Naive B cell (primary cell): ENCODE data around the gene ALOX15B. TPM values are rescaled to one million over a fixed set of nuclear protein-coding genes. Genes with fewer than 3 reads are reported as not detected.
A peak's percentile ranks its signal among the peaks of the same experiment; 100 is the strongest.

Source experiments
- ATAC-seq, 2 donors: fragments of 150-1000 bp; cut with Tn5 transposase; 2 replicates each; pipeline ENCODE4 v1.10.0; 2021; ENCODE audit warnings: low read depth in 2 of 2, mild to moderate bottlenecking in 2 of 2, moderate library complexity in 2 of 2
- DNase-seq: peaks from one replicate; pipeline ENCODE4 v3.0.0; 2022
- H3K27ac Mint-ChIP-seq, 6 donors: one replicate each; pipeline ENCODE4 v1.8.0; 2020 to 2022; ENCODE audit warnings: mild to moderate bottlenecking in 6 of 6, mixed read lengths in 6 of 6, moderate library complexity in 5 of 6, inconsistent platforms in 2 of 6
- H3K27me3 Mint-ChIP-seq, 3 donors: one replicate each; pipeline ENCODE4 v1.8.0; 2021 to 2022; ENCODE audit warnings: mixed read lengths in 3 of 3, mild to moderate bottlenecking in 1 of 3
- H3K36me3 Mint-ChIP-seq, 2 donors: one replicate each; pipeline ENCODE4 v1.8.0; 2020 to 2022; ENCODE audit warnings: mixed read lengths in 2 of 2, inconsistent platforms in 1 of 2, mild to moderate bottlenecking in 1 of 2
- H3K4me1 Mint-ChIP-seq, 3 donors: one replicate each; pipeline ENCODE4 v1.8.0; 2020 to 2022; ENCODE audit warnings: mixed read lengths in 3 of 3, inconsistent platforms in 1 of 3, mild to moderate bottlenecking in 1 of 3, moderate library complexity in 1 of 3
- H3K4me3 Mint-ChIP-seq, 8 donors: one replicate each; pipeline ENCODE4 v1.8.0; 2020 to 2022; ENCODE audit warnings: mild to moderate bottlenecking in 8 of 8, mixed read lengths in 8 of 8, moderate library complexity in 8 of 8, inconsistent platforms in 2 of 8
- H3K9me3 Mint-ChIP-seq, 7 donors: one replicate each; pipeline ENCODE4 v1.8.0; 2020 to 2022; ENCODE audit warnings: mixed read lengths in 7 of 7, mild to moderate bottlenecking in 5 of 7, inconsistent platforms in 2 of 7, moderate library complexity in 1 of 7
- polyA plus RNA-seq, 6 donors: library from polyadenylated mRNA; unstranded; fragments of 300-500 nt; fragmentation: Illumina TruSeq; gene quantifications; one replicate each; pipeline ENCODE4 v1.2.3, GENCODE V29; 2021; ENCODE audit warnings: low read depth in 6 of 6

Gene ALOX15B
- polyA plus RNA-seq, 6 donors from 2014 or later, result not detected

DNA sequence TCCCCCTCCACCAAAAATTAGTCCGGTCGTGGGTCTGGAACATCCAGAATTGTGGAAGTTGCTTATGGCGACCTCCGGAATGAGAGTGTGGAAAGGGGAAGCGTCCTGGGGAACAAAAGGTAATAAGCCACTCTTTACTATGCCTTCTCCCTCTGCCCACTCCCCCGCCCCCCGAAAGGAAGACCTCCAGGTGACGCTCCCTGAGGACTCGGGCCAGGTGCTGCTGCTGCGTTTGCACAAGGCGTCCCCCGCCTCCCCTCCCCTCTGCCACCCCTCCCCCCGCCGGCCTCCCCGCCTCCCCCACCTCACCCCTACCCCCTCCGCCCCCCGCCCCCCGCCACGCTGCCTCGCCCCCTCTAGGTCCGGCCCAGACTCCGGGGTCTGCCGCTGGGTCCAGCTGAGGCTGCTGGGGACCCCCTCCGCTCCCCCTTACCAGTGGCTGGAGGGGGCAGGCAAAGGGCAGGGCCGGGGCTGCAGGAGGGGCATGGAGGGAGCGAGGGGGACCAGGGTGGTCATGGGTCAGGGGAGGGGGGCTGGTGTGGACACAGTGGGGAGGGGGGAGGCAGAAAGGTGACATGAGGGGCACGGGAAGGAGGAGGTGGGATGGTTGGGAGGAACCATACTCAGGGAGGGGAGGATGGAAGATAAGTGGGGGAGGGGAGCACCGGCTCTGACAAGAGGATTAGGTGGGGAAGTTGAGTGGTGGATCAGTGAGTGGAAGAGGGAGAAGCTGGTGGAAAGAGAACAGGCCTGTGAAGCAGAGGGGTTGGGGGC, 25.1 kb downstream of the ALOX15B start:
- Mint-ChIP-seq H3K4me1 (peaks cover 0 to 2% (median 2%) of the 10 kb centered on the region in 3 donors), H3K4me3 (no peak overlapping the region), H3K27me3 (peaks cover 48 to 63% (median 54%) of the 10 kb centered on the region in 3 donors), H3K9me3 (no peaks in the 10 kb centered on the region), H3K36me3 (no peaks in the 10 kb centered on the region), H3K27ac (no peak overlapping the region)
- DNase-seq (no peak), ATAC-seq (no peak)

DNA sequence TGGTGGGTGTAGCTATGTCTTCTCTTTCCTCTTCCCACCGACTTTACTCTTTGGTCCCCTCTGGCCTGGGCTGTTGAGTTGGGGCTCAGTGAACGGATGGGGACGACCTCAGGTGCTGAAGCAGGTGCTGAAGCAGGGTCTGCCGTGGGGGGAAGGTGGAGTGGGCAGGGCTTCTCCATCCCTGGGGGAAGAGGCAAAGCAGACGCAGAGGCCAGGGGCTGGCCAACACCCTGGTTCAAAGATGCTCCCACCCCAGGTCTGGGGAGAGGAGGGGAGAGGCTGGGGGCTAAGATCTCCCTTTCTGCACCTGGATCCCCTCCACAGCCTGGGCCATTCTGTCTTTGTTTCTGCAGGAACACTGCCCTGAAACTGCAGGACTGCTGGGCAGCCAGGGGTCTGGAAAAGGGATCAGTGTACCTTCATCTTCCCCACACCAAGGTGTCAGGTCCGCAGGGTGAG, 25.7 kb downstream of the ALOX15B start:
- Mint-ChIP-seq H3K36me3 (no peaks in the 10 kb centered on the region), H3K9me3 (no peaks in the 10 kb centered on the region), H3K27me3 (peaks cover 48 to 64% (median 54%) of the 10 kb centered on the region in 3 donors), H3K4me3 (no peak overlapping the region), H3K27ac (peak overlapping the region in 1 of 6 donors; percentile 7), H3K4me1 (peaks cover 0 to 7% (median 2%) of the 10 kb centered on the region in 3 donors)
- DNase-seq (no peak), ATAC-seq (no peak)

DNA sequence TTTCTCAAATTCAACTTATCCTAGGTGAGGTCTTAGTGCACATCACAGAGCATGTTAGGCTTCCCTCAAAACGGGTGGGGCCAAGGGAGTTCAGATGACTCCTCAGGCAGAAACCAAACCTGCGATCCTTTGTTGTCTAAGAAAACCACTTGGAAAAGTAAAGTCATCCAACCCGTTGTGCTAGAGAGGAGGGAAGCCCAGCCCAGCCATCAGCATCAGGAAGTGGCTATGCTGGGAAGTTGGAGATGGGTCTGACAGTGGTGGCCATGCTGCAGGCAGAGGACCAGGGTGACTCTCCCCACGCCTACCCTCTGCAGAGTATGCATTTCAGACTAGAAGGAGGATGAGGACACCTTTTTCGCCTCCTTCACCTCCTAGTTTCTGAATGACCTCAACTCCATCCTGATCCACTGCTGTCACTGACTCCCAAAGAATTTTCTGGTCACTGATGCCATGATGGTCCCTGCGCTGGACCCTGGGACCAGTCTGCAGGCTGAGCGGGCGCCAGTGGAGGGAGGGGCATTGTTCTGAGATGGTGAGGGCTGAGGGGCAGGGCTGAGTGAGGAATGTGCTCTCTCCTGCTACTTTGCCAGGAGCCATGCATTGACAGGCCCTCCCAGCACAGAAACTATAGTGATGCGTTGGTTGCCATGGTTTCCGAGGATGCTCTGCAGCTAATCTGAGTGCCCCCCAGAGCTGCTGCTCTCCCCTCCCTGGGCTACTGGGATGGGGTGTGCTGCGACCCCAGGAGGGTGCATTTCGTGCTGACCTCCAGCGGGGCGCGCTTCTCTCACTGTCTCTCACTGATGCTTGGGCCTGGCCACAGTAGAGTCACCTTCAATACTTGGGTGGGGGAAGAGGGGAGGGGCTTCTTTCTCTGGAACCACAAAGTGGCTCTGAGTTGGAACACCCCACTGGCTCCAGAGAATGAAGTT, 28.2 kb downstream of the ALOX15B start:
- no peak overlapping the region for H3K4me3 Mint-ChIP-seq
- H3K9me3 Mint-ChIP-seq, result no peaks in the 10 kb centered on the region
- no peak for DNase-seq
- H3K27ac Mint-ChIP-seq, result no peak overlapping the region
- no peaks in the 10 kb centered on the region for H3K36me3 Mint-ChIP-seq
- peaks cover 41 to 72% (median 66%) of the 10 kb centered on the region in 3 donors for H3K27me3 Mint-ChIP-seq
- H3K4me1 Mint-ChIP-seq, result peaks cover 0 to 11% (median 0%) of the 10 kb centered on the region in 3 donors
- ATAC-seq, result no peak

DNA sequence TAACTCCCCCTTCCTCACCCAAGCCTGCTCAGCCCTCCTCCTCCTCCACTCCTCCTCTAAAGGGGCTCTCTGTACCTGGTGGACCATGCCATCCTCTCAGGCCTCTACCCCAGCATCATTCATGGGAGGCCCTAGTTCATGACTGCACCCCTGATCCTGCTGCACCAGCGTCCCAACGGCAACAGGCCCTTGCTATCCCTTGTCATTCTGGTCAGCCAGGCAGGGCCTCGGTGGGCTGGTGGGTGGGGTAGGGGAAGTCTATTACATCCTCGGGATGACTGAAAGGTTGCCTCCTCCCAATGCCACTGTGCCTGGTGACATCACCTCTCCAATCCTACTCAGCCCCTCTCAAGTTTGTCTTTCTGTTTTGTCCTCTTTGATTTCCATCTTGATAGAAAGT, 28.9 kb downstream of the ALOX15B start:
- H3K27ac Mint-ChIP-seq, result peak overlapping the region in 1 of 6 donors; percentile 20
- no peak overlapping the region for H3K4me3 Mint-ChIP-seq
- peaks cover 39 to 72% (median 66%) of the 10 kb centered on the region in 3 donors for H3K27me3 Mint-ChIP-seq
- peaks cover 5 to 17% (median 5%) of the 10 kb centered on the region in 3 donors for H3K4me1 Mint-ChIP-seq
- DNase-seq, result no peak
- H3K36me3 Mint-ChIP-seq, result no peaks in the 10 kb centered on the region
- peaks cover 0 to 2% (median 0%) of the 10 kb centered on the region in 7 donors for H3K9me3 Mint-ChIP-seq
- no peak for ATAC-seq

DNA sequence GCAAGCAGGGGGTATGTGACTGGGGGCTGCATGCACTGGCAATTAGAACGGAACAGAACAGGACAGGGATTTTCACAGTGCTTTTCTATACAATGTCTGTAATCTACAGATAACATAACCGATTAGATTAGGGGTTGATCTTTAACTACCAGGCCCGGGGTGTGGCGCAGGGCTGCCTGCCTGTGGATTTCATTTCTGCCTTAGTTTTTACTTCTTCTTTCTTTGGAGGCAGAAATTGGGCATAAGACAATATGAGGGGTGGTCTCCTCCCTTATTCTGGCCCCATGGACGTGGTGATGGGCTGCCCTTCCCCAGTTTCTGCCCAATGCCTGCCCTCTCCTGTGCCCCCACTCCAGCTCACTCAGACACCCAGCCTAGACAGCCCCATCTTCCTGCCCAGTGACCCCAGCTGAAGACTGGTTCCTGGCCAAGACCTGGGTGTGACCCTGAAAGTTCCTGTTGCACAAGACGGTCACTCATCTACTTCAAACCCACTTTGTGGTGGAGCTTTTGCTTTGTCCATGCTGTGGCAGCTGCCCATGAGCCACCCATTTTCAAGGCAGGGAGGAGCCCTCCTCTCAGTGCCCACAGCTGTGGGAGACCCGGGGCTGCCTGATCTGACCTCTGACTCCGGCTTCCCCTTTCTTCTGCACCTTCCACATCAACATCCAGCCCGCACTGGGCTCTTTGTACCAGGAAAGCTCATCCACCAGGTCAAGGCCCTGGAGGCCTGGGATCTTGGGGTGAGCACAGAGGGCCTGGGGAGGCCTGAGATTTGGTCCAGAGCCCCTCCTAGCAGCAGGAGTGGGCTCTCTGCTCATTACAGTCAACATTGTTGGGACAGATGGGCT, 30.1 kb downstream of the ALOX15B start:
- ATAC-seq (no peak), DNase-seq (no peak)
- H3K27ac Mint-ChIP-seq, result peak overlapping the region in 1 of 6 donors; percentile 63
- no peaks in the 10 kb centered on the region for H3K36me3 Mint-ChIP-seq
- H3K4me3 Mint-ChIP-seq, result no peak overlapping the region
- H3K4me1 Mint-ChIP-seq, result peaks cover 16 to 29% (median 17%) of the 10 kb centered on the region in 3 donors
- peaks cover 0 to 2% (median 0%) of the 10 kb centered on the region in 7 donors for H3K9me3 Mint-ChIP-seq
- peaks cover 36 to 73% (median 68%) of the 10 kb centered on the region in 3 donors for H3K27me3 Mint-ChIP-seq

DNA sequence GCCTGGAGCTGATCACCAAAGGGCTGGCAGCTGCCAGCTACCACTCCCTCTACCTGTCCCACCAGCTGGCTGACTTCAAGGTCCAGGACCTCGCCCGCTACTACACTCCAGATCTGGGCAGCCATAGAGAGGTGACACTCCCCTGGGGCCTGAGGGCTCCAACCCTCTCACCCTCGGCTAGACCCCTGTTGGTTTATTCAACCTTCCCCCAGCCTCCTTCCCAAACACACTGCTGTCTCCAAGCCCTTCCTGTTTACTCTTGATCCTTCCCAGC, 30.7 kb downstream of the ALOX15B start:
- H3K9me3 Mint-ChIP-seq, result peaks cover 0 to 2% (median 0%) of the 10 kb centered on the region in 7 donors
- peaks cover 40 to 73% (median 68%) of the 10 kb centered on the region in 3 donors for H3K27me3 Mint-ChIP-seq
- no peaks in the 10 kb centered on the region for H3K36me3 Mint-ChIP-seq
- H3K4me1 Mint-ChIP-seq, result peaks cover 21 to 34% (median 23%) of the 10 kb centered on the region in 3 donors
- peak overlapping the region in 1 of 6 donors; percentile 54 for H3K27ac Mint-ChIP-seq
- DNase-seq, result no peak
- peak overlapping the region in 2 of 8 donors; percentile 13 to 42 for H3K4me3 Mint-ChIP-seq
- no peak for ATAC-seq

DNA sequence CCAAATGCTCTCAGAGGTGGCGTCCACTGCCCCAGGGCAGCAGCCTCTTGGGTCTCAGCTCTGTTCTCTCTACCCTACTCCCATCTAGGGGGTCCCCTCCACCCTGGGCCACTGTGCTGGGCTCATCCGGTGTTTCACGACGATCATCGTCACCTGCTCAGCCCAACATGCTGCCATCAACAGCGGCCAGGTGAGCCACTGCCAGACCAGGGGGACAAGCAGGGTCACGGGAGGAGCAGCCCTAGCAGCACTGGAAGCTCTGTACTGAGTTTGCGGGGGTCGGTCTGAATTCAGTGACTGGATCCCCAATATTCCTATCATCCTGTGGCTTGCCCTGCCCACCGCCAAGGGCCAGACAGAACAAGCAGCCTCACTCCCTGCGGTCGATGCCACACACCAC, 32.6 kb downstream of the ALOX15B start:
- H3K9me3 Mint-ChIP-seq, result peaks cover 0 to 2% (median 0%) of the 10 kb centered on the region in 7 donors
- peaks cover 25 to 41% (median 28%) of the 10 kb centered on the region in 3 donors for H3K4me1 Mint-ChIP-seq
- H3K4me3 Mint-ChIP-seq, result peak overlapping the region in 2 of 8 donors; percentile 76 to 82
- no peaks in the 10 kb centered on the region for H3K36me3 Mint-ChIP-seq
- peaks cover 36 to 73% (median 70%) of the 10 kb centered on the region in 3 donors for H3K27me3 Mint-ChIP-seq
- ATAC-seq, result no peak
- peak overlapping the region in 4 of 6 donors; percentile 62 to 96 (median 78) for H3K27ac Mint-ChIP-seq
- no peak for DNase-seq

DNA sequence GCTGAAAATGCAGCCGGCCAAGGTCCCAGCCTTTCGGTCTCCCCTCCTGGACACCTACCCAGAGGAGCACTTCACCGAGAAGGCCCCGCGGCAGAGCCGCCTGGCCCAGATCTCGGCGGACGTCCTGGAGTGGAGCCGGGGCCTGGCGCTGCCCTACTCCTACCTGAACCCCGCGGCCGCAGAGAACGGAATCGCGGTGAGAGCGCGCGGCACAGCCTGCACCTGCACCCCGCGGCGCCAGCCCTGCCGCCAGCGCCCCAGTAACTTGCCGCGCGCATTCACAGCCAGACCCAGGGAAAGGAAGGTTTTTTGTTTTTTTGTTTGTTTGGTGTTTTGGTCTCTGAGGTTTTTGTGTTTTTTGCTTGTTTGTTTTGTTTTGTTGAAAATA, 33.5 kb downstream of the ALOX15B start:
- ATAC-seq (peak in 1 of 2 donors; percentile 8), DNase-seq (no peak)
- H3K27me3 Mint-ChIP-seq, result peaks cover 32 to 75% (median 67%) of the 10 kb centered on the region in 3 donors
- peak overlapping the region; percentile 35 to 92 (median 76) for H3K4me3 Mint-ChIP-seq
- peaks cover 0 to 2% (median 0%) of the 10 kb centered on the region in 7 donors for H3K9me3 Mint-ChIP-seq
- no peaks in the 10 kb centered on the region for H3K36me3 Mint-ChIP-seq
- peaks cover 25 to 41% (median 28%) of the 10 kb centered on the region in 3 donors for H3K4me1 Mint-ChIP-seq
- H3K27ac Mint-ChIP-seq, result peak overlapping the region in 4 of 6 donors; percentile 89 to 100 (median 96)

DNA sequence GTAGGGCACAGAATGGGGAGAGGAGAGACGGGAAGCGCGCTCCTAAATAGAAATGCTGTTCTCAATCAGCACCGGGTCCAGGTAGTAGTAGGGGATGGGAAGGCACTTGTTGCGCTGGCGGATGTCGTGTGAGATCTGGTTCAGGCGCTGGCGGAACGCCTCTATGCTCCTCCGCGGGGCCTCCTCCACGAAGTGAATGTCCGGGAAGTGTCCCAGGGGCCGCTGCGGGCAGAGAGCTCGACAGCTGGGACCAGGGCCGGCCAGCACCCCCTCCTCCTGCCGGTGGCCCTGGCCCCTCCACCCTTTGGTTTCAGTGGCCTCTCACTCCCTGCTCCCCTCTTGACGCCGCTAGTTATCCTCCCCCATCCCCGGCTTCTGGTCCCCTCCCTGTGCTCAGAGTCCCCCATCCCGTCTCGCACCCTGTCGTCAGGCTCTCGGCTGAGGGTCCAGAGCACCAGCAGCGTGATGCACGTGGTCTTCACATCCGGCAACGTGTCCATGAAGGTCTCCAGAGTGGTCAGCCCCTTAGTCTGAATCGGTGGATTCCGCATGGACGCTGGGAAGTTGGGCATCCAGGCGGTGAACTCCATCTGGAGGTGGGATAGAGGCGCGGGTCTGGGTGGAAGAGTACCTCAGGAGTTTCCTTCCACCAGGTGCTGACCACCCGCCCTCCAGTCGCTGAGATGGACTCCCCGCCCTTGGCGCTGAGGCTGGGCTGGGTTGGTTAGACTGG, 34.0 kb downstream of the ALOX15B start:
- Mint-ChIP-seq H3K4me3 (peak overlapping the region; percentile 50 to 93 (median 86)), H3K36me3 (no peaks in the 10 kb centered on the region), H3K9me3 (peaks cover 0 to 2% (median 0%) of the 10 kb centered on the region in 7 donors), H3K4me1 (peaks cover 25 to 41% (median 28%) of the 10 kb centered on the region in 3 donors), H3K27me3 (peaks cover 32 to 78% (median 61%) of the 10 kb centered on the region in 3 donors), H3K27ac (peak overlapping the region; percentile 95 to 100 (median 98))
- DNase-seq (no peak), ATAC-seq (peak in 1 of 2 donors; percentile 17)

DNA sequence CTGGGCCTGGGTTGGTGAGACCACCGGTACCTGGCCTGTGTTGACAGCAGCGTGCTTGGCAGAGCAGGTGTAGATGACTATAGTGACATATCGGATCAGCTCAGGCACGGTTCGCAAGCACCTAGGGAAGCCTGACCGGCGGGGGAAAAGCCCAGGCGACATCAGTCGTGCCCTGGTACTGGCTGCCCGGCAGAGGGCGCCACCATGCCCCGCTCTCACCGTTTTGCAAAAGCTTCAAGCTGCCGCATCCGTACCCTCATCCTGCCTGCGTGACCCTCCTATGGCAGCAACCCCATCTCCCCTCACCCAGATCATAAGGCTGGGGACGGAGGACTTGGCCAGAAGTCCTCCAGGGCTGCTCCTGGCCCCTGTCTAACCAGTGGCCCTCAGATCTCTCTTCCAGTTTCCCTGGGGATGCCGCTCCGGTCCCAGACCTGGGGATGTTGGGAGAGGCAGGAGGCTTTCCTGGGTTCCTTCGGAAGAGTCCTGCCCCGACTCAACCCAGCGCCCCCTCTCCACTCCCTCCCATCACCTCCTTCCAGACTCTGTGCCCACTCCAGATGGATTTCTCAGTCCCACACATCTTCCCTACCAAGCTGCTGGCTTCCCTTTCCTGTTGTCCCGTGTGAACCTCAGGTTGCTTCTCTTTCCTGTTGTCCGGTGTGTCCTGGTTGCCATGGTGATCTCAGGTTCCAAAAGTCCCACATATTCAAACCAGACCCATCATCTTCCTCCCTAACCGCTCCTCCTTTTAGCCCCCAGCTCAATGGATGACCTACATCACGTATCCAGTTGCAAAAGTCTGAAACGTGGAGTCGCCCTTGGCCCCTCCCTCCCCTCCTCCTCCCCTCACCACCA, 35.0 kb downstream of the ALOX15B start:
- Mint-ChIP-seq H3K27ac (peak overlapping the region; percentile 95 to 100 (median 98)), H3K4me3 (peak overlapping the region; percentile 50 to 93 (median 88)), H3K9me3 (peaks cover 0 to 2% (median 0%) of the 10 kb centered on the region in 7 donors), H3K4me1 (peaks cover 26 to 39% (median 28%) of the 10 kb centered on the region in 3 donors), H3K27me3 (peaks cover 28 to 75% (median 57%) of the 10 kb centered on the region in 3 donors), H3K36me3 (no peaks in the 10 kb centered on the region)
- ATAC-seq (peak; percentile 98 to 99), DNase-seq (peak; percentile 86)

DNA sequence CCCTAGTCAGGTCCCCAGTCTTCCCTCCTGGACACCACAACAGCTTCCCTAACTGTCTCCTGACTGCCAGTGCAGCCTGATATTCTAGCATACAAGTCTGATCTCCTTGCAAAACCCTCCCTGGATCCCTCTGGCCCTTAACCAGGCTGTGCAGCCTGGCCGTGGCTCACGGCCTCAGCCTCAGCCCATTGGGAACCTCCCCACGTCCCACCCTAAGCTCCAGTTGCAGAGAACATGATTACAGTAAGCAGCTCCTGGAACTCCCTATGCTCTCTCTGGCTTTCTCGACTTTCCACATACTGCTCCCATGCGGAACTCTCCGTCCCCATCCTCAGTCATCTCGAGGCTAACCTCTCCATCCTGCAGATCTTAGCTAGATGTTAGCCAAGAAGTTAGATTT, 35.7 kb downstream of the ALOX15B start:
- no peak for ATAC-seq
- Mint-ChIP-seq H3K4me3 (peak overlapping the region in 2 of 8 donors; percentile 39 to 74), H3K4me1 (peaks cover 31 to 40% (median 33%) of the 10 kb centered on the region in 3 donors), H3K36me3 (no peaks in the 10 kb centered on the region), H3K9me3 (peaks cover 0 to 2% (median 0%) of the 10 kb centered on the region in 7 donors), H3K27ac (peak overlapping the region in 4 of 6 donors; percentile 80 to 96 (median 94)), H3K27me3 (peaks cover 28 to 72% (median 57%) of the 10 kb centered on the region in 3 donors)
- DNase-seq, result no peak
